Measurements from ENCODE around the gene SOX18. TPM values are rescaled to one million over a fixed set of nuclear protein-coding genes. Genes with fewer than 3 reads are reported as not detected.

Gene SOX18
- total and polyA plus RNA-seq, 2 of the 13 experiments (the other 11 are each of a cell fraction or from before 2014, with no cell fraction given), result 1.6 to 1.9 TPM

GRCh38 chr20:64047968-64048401 is 1.5 kb downstream of the SOX18 start:
- Histone ChIP-seq H2AFZ (ENCODE audit: low read length) (no peak overlapping the region), H4K20me1 (ENCODE audit: insufficient read depth, low read length) (no peaks in the 10 kb centered on the region), H3K27ac (ENCODE audit: extremely low read length, insufficient read depth, low read length) (no peak overlapping the region), H3K9ac (ENCODE audit: insufficient read depth, low read depth, low read length) (no peak overlapping the region), H3K27me3 (ENCODE audit: control insufficient read depth in 1 of 2, insufficient read depth in 2 of 2, low read length in 2 of 2) (no peaks in the 10 kb centered on the region; a peak in 1 of 5 replicates), H3K36me3 (replicated peaks in 1 of 2; ENCODE audit: control insufficient read depth in 1 of 2, insufficient read depth in 2 of 2, low read length in 2 of 2) (no peaks in the 10 kb centered on the region), H3K79me2 (ENCODE audit: insufficient read depth, low read length) (peaks cover 4% of the 10 kb centered on the region), H3K4me1 (ENCODE audit: insufficient read depth, low read length) (peaks cover 66% of the 10 kb centered on the region), H3K4me3 (replicated peaks in 1 of 3; ENCODE audit: insufficient read depth in 1 of 3, low read depth in 2 of 3, low read length in 3 of 3) (no peak overlapping the region; a peak in 1 of 6 replicates), H3K4me2 (ENCODE audit: low read depth, low read length) (no peak overlapping the region), H3K9me3 (ENCODE audit: low read length) (no peaks in the 10 kb centered on the region)
- FAIRE-seq, result no peak
- in situ Hi-C loops (cut with HindIII; ENCODE audit: extremely low pct_ligation_motif_present, low pct_unique_long_range_greater_than_20kb), result no loop called here
- intact Hi-C loops (cut with micrococcal nuclease; ENCODE audit: unreplicated experiment), result no loop called here
- ChIA-PET CTCF (ENCODE audit: low intra/inter-chr PET ratio, low total read pairs) (no interaction called here), POLR2A (no interaction called here)
- no peak for ATAC-seq
- DNase-seq (ENCODE audit: low spot score), result no peak
- WGBS (ENCODE audit: low lambda C conversion rate), result 98% methylated on average over 34 of the region's 49 CpGs
- no TSS peak for BruUV-seq (replicated peaks)
- TF ChIP-seq MXI1 (IDR thresholded peaks at IDR 0.05; ENCODE audit: borderline replicate concordance, low read depth, low read length), result no peak
- TF ChIP-seq GMEB1 (CRISPR knock-in tag; IDR thresholded peaks at IDR 0.05; ENCODE audit: borderline replicate concordance), result no peak
- TF ChIP-seq RBFOX2 (IDR thresholded peaks at IDR 0.05; ENCODE audit: low read depth, low read length), result peak; percentile 46; the same call in 1 of the 2 replicates
- TF ChIP-seq HNRNPL (IDR thresholded peaks at IDR 0.05; ENCODE audit: low read depth, low read length), result peak; percentile 82; the same call in 1 of the 2 replicates
- TF ChIP-seq TOPORS (CRISPR knock-in tag; IDR thresholded peaks at IDR 0.05), result no peak
- TF ChIP-seq THAP11 (CRISPR knock-in tag; IDR thresholded peaks at IDR 0.05), result no peak
- TF ChIP-seq ZNF430 (CRISPR knock-in tag; IDR thresholded peaks at IDR 0.05), result no peak
- TF ChIP-seq E2F2 (CRISPR knock-in tag; IDR thresholded peaks at IDR 0.05; ENCODE audit: borderline replicate concordance), result no peak
- peak; percentile 50; the same call in 1 of the 2 replicates for TF ChIP-seq ZNF768 (CRISPR knock-in tag; IDR thresholded peaks at IDR 0.05)
- TF ChIP-seq ZBTB7A (CRISPR knock-in tag; IDR thresholded peaks at IDR 0.05), result no peak
- no peak; the same call in 1 of the 2 replicates for TF ChIP-seq MXD1 (CRISPR knock-in tag; IDR thresholded peaks at IDR 0.05)
- no peak for TF ChIP-seq ARID5B (CRISPR knock-in tag; IDR thresholded peaks at IDR 0.05)
- TF ChIP-seq TBP (CRISPR knock-in tag; IDR thresholded peaks at IDR 0.05), result no peak
- no peak for TF ChIP-seq ZNF687 (CRISPR knock-in tag; IDR thresholded peaks at IDR 0.05)

All from HepG2 (cell line).